NCI-H128 (cell line): ENCODE measurements around the gene TMEM14A.

Experiments
- DNase-seq: peaks from one replicate; lab custom pipeline; 2025; ENCODE audit not compliant: unreplicated experiment; lab: John Stamatoyannopoulos, UW

TMEM14A gene, protein sequence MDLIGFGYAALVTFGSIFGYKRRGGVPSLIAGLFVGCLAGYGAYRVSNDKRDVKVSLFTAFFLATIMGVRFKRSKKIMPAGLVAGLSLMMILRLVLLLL

DNA sequence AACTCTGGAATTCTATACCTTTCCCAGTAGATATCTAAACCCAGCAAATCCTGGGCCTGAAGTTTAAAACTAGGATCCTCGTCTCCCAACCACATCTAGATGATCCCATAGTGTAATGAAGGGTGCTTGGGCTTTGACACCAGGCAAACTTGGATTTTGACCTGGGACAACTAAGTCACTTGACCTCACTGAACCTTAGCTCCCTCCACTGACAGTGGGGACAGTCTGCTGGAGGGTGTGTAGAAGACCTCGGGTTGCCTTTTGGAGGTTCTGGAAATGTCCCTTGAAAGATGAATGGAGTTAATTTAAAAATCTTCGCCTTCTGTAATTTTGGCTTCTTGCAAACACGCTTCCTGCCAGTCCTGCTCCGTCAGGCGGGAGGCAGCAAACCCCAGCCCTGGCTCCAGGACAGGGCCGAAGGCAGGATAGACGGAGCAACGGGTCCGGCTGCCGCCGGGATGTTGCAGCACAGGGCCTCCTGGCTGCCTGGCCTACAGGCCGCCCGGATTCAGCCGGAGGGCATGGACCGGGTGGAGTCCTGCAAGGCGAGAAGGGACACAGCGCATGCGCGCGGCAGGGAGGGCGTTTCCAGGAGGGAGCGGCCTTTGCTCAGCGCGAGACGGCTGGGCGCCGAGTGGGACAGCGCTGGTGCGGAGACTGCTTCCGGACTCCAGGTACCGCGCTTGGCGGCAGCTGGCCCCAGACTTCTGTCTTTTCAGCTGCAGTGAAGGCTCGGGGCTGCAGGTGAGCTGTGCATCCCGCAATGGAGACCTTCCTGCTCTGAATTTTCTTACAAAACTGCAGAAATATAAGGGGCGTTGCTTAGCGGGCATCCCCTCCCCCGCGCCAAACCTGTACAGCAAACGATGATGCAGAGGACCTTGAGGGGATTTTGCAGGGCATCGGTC lies at the start of gene TMEM14A:
TSS of gene TMEM14A (plus strand) at position 612 of the 908 bp plus-strand sequence. CDS start 5,990 bp downstream, outside the sequence.
- DNase-seq, result peak; percentile 87

DNA sequence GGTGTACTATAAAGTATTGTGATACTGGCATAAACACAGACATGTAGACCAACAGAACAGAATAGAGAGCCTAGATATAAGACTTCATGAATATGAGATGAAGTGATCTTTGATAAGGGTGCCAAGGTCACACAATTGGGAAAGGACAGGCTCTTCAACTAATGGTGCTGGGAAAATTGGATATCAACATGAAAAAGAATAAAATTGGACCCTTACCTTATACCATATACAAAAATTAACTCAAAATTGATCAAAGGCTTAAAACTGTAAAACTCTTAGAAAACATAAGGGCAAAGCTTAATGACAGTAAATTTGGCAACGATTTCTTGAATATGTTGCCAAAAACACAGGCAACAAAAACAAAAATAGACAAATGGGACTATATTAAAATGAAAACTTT lies 49.3 kb upstream of the TMEM14A start:
- DNase-seq, result no peak

DNA sequence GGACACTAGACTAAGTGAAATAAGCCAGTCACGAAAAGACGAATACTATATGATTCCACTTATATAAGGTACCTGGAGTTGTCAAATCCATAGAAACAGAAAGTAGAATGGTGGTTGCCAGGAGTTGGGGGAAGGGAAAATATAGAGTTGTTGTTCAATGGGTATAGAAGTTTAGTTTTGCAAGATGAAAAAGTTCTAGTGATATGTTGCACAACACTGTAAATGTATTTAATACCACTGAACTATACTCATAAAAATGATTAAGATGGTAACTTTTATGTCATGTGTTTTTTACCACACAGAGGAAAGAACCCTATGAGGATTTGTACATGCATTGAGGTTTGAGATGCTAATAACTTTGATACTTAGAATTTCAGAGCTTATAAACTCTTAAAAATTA lies 48.1 kb upstream of the TMEM14A start:
- DNase-seq, result no peak

DNA sequence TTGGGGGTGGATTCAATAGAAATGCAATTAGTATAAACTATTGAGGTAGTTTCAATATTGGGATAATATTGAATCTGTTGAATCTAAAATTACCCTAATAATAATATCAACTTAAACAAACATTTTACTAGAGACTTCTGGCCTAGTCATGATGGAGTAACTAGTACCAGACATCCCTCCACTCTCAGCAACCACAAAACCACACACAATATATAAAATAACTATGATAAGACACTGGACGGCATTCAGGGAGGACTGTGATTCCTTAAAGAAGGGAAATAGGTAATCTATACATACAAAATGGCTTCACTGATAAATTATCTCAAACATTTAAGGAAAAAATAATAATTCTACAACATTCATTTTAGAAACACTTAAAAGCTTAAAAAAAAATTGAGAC lies 38.9 kb upstream of the TMEM14A start:
- DNase-seq, result no peak

DNA sequence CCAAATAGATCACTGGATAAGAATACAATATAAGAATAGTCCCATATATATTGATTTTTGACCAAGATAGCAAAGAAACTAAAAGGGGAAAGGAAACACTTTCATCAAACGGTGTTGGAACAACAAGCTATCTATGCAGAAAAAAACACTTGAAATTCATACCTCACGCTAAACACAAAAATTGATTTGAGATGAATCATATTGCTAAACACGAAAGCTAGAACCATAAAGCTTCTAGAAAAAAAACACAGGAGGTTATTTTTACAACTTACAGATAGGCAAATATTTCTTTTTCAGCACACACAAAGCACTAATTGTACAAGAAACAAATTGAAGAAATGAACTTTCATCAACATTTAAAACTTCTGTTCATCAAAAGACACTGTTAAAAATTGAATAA lies 36.7 kb upstream of the TMEM14A start:
- DNase-seq, result no peak

DNA sequence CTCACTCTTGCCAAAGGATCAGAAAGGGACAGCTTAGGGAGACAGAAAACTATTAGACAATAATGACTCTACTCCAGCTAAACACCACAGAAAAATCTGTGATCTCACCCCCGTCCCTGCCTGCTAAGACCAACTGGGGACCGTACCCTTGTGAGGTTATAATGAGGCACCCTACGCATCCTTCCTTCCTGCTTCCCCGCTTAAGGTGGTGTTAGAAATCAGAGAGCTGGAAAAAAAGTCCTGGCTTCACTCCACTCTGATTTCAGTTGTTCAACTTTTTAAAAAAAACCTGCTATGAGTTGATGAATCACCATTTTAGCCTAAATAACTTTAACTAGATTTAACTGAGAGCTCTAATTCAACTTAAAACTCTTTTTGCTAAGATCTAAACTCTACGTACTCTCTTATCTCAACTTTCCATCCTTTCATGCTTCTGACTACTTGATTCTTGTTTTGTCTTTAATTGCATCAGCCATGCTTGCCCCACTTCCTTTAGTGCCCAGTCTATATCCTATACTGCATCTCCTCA lies 35.8 kb upstream of the TMEM14A start:
- no peak for DNase-seq

DNA sequence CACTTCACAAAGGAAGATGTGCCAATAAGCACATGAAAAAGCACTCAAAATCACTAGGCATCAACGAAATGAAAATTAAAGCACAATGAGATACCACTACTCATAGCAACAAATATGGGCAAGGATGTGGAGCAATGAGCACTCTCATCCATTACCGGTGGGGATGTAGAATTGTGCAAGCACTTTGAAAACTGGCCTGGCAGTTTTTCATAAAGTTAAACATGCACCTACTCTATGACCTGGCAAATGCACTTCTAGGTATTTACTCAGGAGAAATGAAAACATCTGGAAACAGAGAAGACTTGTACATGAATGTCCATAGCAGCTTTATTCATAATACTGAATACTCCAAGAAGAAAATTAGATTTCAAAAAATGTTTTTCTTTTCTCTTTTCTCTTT lies 34.1 kb upstream of the TMEM14A start:
- DNase-seq, result no peak

DNA sequence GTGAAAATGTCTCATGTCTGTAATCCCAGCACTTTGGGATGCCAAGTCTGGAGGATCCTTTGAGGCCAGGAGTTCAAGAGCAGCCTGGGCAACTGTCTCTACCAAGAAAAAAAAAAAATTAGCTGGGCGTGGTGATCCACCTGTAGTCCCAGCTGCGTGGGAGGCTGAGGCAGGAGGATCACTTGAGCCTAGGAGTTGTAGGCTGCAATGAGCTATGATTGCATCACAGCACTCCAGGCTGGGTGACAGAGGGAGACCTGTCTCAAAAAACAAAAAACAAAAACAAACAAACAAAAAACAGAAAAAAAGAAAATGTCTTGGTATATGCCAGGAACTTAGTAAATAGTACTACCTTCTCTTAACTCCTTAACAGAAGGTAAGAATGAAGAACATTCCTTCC lies 31.4 kb upstream of the TMEM14A start:
- DNase-seq, result no peak

DNA sequence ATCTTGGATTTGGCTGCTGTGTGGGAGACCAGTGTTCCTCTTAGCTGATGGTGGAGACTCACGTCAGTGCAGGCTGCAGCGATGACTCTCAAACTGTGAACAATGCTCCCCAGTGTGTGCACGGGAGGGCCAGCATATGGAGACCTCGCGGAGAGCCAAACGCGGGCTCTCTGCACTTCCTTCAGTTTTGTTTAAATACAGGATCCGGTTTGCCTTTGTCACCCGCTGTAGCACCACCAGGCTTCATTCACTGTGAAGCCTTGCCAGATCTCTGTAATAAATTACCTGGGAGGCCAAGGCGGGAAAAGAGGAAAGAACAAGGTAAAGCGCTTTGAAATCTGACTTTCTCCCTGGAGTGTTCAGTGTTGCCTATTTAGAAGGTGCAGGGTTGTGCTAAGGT lies 30.7 kb upstream of the TMEM14A start:
- no peak for DNase-seq

DNA sequence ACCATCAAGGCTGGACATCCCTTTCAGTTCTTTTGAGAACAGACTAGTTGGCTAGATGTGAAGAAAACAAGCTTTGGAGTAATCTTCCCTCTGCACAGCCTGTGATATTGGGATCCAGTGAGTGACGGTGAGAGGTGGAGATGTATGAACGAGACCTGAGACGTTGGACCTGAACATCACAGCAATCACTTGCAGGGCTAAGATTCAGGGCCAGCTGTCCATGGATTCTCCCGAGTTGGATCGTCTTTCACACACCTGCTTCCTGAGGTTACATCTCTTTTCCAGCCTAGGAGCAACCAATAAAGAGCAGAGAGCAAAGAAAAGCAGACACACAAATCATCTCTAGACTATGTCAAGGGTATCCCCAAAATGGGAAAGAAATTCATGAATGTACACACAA lies 30.0 kb upstream of the TMEM14A start:
- no peak for DNase-seq

DNA sequence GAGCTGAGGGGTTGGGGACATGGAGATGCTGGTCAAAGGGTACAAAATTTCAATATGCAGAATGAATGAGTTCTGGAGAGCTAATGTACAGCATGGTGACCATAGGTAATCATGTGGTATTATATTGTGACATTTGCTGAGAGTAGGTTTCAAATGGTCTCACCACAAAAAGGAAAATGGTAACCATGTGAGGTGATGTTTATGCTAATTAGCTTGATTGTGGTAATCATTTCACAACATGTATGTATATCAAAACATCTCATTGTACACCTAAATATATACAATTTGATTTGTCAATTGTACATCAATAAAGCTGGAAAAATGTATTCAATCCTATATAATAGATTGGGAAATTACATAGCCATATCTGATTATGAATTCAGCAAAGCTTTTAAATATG lies 29.5 kb upstream of the TMEM14A start:
- DNase-seq, result no peak

DNA sequence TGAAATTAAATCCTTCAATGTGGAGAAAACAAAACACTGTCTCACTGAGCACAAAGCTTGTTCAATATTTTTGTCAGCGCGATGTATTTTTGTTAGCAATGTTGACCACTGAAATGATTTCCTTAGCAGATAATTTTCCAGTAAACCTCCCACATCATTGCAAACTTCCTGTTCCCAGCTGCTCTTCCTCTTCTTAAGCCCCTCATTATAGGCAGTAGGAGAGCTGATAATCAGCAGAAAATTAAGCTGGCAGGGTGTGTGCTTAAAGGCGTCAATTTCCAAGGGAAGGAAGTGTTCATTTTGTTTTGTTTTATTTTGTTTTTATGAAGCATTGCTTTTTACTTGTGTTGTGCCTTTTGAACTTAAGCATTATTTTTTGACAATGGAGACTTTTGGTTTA lies 29.1 kb upstream of the TMEM14A start:
- no peak for DNase-seq

DNA sequence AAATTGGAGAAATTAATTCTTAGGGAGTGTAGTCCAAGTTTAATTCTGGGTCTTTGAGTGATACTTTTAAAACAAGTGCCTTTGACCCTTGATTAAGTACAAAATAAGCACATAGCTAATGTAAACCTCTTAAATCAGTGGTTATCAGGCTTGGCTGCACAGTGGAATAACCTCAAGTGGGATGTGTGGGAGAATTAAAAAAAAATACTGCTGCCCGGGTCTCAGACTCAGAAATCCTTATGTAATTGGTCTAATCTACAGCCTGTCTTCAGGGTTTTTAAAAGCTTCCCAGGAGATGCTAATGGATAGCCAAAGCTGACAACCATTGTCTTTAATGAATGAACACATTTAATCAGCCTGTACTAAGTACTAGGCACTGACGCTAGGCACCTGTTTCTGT lies 28.5 kb upstream of the TMEM14A start:
- no peak for DNase-seq

DNA sequence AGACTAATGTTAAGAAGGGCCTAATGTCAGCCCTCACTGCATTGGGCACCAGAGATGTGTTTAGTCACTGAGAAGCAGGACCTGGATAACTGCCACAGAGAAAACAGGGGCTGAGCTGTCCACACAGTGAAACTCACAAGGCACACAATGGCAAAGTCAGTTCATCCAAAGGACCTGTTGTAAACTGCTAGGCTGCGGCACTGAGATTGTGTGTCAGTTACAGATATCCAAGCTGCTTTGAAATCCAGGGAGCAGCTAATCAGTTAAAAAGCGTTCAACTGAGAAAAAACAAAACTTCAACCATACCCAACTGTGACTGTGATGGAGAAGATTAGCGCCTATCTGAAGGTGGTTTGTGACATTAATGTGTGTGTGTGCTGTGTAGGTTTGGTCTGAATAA lies 27.8 kb upstream of the TMEM14A start:
- no peak for DNase-seq

DNA sequence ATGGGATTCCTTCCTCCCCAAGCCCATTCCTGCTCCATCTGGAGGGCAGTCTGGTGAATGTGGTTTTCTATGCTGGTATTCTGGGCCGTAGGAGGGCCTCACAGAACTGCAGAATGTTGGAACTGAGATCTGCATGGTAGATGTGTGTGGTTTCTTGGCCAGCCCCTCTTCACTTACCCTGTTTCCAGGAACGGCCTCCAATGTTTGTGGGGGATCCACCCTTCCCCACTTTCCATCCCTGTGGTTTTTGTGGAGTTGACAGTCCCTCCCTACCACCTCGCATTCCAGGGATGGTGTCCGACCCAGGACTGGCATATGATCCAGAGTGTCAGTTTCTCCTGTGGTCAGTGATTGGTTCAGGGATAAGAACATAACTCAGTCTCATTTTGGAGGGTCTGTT lies 26.7 kb upstream of the TMEM14A start:
- no peak for DNase-seq

DNA sequence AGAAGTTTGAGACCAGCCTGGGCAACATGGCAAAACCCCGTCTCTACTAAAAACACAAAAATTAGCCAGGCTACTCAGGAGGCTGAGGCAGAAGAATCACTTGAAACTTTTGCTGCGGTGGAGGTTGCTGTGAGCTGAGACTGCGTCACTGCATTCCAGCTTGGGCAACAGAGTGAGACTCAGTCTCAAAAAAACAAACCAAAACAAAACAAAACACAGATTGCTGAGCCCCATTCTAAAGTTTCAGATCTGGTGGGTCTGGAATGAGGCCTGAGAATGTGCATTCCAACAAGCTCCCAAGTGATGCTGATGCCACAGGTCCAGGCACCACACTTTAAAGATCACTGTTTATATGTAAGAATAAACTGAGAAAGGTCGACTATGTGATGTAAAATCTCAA lies 24.9 kb upstream of the TMEM14A start:
- no peak for DNase-seq

DNA sequence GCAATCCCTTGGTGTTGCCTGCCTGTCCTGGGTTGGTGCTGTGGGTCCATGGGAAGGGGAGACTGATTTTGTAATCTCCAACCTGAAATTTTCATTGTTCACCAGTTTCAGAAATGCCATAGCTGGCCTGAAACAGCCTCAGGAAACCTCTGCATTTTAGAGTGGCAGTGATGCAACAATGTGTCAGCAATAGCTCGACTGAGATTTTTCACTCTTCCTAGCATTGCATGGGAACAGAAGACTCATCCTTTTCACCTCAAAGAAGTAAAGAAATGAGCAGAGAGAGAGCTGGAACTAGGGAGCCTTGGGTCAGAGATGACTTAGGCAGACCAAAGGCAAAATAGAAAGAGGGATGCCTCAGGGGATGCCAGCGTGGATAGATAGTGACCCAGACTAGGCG lies 23.7 kb upstream of the TMEM14A start:
- DNase-seq, result no peak

DNA sequence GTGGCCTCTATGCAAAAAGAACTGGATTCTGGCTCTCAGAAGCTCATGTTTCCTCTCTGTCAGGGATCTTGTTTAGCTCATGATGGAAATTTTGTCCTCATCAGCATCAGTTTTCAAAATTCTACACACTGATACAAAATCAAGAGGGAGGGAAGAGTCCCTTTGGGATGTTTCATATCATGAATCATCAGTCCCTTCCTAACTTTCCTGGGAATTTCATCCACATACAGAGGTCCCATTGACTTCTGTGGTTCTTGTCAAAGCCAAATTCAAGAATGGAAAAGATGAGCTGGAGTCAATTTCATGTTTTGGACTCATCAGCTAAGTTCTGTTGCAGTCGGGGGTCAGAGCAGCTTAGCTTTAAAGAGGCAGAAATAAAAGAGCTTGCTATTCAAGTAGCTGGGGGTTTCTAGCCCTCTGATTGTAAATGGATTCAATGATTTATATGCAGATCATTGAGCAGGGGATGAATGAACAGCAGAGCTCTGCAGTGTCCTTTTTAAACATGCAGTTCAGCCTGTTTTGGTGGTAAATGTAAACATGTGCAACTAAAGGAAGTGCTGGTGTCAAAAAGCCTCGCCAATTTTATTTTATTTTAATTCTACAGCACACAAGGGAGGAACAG lies 21.3 kb upstream of the TMEM14A start:
- no peak for DNase-seq

DNA sequence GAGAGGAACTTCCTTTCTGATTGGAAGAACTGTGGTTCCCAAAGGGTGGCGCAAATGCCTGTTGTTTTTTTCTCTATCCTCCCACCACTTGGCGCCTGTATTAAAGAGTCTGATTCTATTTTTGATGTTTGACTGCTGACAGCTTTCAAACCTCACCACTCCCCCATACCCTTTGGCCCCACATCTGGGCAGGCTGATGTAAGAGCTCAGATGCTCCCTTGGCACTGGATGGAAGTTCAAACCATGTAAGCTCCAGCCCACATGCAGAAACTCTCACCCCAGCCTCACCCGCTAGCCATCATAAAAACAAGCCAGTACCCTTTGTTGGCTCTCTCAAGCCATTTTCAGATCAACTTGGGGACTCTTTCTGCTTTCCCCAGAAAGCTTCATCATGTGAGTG lies 20.0 kb upstream of the TMEM14A start:
- no peak for DNase-seq

DNA sequence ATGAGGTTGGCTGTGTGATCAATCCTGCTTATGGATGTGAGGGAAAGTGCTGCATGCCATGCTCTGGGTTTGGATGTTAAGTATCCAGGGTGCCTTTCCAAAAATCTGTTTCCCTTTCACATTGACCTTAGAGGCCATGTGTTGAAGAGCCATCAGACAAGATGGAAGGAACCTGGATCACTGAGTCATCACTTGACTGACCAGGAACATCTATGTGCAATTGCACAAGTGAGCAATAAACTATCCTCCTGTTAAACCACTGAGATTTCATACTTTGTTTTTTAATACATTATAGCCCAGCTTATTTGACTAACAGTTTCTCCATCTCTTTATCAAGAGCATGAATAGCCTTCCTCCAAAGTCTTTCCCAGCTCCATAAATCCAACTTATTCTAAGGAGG lies 17.8 kb upstream of the TMEM14A start:
- DNase-seq, result no peak

DNA sequence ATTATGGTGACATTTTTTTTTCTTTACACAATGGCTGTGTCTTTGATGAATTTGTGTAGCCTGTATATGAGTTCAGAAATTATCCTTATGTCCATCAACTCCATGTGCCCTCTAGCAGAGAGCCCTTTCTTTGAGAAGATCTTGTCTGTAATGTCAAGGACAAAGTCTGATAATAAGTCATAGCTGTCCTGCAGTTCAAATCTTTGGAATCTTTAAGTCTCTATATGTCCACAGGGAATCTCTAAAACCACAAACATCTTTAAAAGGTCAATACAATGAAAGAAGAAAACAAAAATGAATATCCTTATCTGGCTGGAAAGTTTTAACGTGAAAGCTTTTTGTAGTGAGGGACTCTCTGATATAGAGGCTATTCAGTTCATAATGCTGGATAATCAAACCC lies 16.9 kb upstream of the TMEM14A start:
- no peak for DNase-seq

DNA sequence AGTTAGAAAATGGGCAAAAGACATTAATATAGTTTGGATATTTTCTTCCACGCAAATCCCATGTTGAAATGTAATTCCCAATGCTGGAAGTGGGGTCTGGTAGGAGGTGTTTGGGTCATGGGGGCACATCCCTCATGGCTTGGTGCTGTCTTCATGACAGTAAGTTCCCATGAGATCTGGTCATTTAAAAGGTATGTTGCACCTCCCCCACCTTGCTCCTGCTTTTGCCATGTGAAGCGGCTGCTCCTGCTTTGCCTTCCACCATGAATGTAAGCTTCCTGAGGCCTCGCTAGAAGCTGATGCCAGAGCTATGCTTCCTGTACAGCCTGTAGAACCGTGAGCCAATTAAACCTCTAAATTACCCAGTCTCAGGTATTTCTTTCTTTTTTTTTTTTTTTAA lies 16.3 kb upstream of the TMEM14A start:
- no peak for DNase-seq
